HEK293T (cell line): ENCODE data around the gene MAST3.

Experiments used
- CTCF ChIA-PET: fragments of 350-600 bp; formaldehyde crosslinking; extraction: SDS; loops from one replicate; lab custom pipeline; 2021; ENCODE audit warnings: antibody characterized with exemption, inconsistent platforms; lab: Yijun Ruan, JAX
- POLR2A ChIA-PET: fragments of 350-600 bp; formaldehyde crosslinking; extraction: SDS; loops from one replicate; lab custom pipeline; 2020; ENCODE audit warnings: antibody characterized with exemption, inconsistent platforms; lab: Yijun Ruan, JAX
- DNase-seq: peaks from one replicate; pipeline ENCODE4 v3.0.0; 2012; ENCODE audit warnings: mixed read lengths; ENCODE audit errors: extremely low spot score
- ARNT ChIP-seq: fragments of 450-650 bp; IDR thresholded peaks from 2 replicates; pipeline ENCODE4 v1.6.1; 2017; ENCODE audit warnings: mild to moderate bottlenecking
- BHLHE40 ChIP-seq: fragments of 450-650 bp; IDR thresholded peaks from 2 replicates; pipeline ENCODE4 v1.6.1; 2016; ENCODE audit warnings: mild to moderate bottlenecking, moderate library complexity, borderline replicate concordance
- CTBP1 ChIP-seq: fragments of 450-650 bp; IDR thresholded peaks from 2 replicates; pipeline ENCODE4 v1.6.1; 2016; ENCODE audit warnings: borderline replicate concordance
- ELF4 ChIP-seq: fragments of 450-650 bp; IDR thresholded peaks from 2 replicates; pipeline ENCODE4 v1.6.1; 2017; ENCODE audit warnings: antibody characterized with exemption
- FOXA1 ChIP-seq: fragments of 450-650 bp; IDR thresholded peaks from 2 replicates; pipeline ENCODE4 v1.6.1; 2016; ENCODE audit warnings: mild to moderate bottlenecking
- FOXK2 ChIP-seq: fragments of 450-650 bp; IDR thresholded peaks from 2 replicates; pipeline ENCODE4 v1.6.1; 2016; ENCODE audit warnings: mild to moderate bottlenecking
- FOXM1 ChIP-seq: fragments of 450-650 bp; IDR thresholded peaks from 2 replicates; pipeline ENCODE4 v1.6.1; 2017; ENCODE audit warnings: mild to moderate bottlenecking, borderline replicate concordance
- HDGF ChIP-seq: fragments of 450-650 bp; IDR thresholded peaks from 2 replicates; pipeline ENCODE4 v1.6.1; 2017; ENCODE audit warnings: antibody characterized with exemption, borderline replicate concordance
- L3MBTL2 ChIP-seq: fragments of 450-650 bp; conservative IDR thresholded peaks from 2 replicates; pipeline ENCODE4 v1.6.1; 2016; ENCODE audit warnings: mild to moderate bottlenecking
- LEF1 ChIP-seq: fragments of 450-650 bp; IDR thresholded peaks from 2 replicates; pipeline ENCODE4 v1.6.1; 2017; ENCODE audit warnings: mild to moderate bottlenecking, borderline replicate concordance
- NFRKB ChIP-seq: fragments of 450-650 bp; IDR thresholded peaks from 2 replicates; pipeline ENCODE4 v1.6.1; 2016; ENCODE audit warnings: mild to moderate bottlenecking, moderate library complexity
- SP1 ChIP-seq: fragments of 450-650 bp; IDR thresholded peaks from 2 replicates; pipeline ENCODE4 v1.6.1; 2017
- SUZ12 ChIP-seq: fragments of 450-650 bp; IDR thresholded peaks from 2 replicates; pipeline ENCODE4 v1.6.1; 2016; ENCODE audit warnings: mild to moderate bottlenecking
- TARDBP ChIP-seq: fragments of 450-650 bp; IDR thresholded peaks from 2 replicates; pipeline ENCODE4 v1.6.1; 2016
- ZNF384 ChIP-seq: fragments of 450-650 bp; IDR thresholded peaks from 2 replicates; pipeline ENCODE4 v1.6.1; 2016
- TF ChIP-seq, protein P1 (sequence below): fragments of 450-650 bp; IDR thresholded peaks from 2 replicates; pipeline ENCODE4 v1.6.1; 2016

Gene MAST3

DNA sequence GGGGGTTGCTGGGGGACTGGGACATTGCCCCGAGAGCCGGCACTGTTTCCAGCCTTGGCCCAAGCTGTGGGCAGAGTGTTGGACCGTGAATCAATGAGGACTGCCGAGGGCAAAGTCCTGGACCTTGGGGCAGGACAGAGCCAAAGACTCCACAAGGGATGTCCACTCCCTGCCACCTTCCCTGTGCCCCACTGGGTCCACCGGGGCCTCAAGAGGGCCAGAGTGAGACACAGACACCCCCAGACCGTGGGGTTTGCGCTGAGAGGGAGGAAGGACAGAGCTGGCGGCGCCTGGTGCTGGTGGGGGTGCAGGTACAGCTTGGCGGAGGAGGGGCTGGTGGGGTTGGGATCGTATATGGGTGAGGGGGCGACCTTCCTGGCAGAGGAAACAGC is 11.8 kb downstream of the MAST3 start:
- TF ChIP-seq BHLHE40 (no peak), L3MBTL2 (no peak), FOXK2 (no peak), TARDBP (no peak), CTBP1 (no peak), ELF4 (no peak), ARNT (no peak), SP1 (no peak), SUZ12 (no peak), NFRKB (no peak), FOXA1 (no peak), LEF1 (no peak), HDGF (no peak)
- TF ChIP-seq, protein P1, sequence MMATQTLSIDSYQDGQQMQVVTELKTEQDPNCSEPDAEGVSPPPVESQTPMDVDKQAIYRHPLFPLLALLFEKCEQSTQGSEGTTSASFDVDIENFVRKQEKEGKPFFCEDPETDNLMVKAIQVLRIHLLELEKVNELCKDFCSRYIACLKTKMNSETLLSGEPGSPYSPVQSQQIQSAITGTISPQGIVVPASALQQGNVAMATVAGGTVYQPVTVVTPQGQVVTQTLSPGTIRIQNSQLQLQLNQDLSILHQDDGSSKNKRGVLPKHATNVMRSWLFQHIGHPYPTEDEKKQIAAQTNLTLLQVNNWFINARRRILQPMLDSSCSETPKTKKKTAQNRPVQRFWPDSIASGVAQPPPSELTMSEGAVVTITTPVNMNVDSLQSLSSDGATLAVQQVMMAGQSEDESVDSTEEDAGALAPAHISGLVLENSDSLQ = no peak
- no peak for DNase-seq
- ChIA-PET POLR2A (interaction anchor here (1.1 to 1.7 kb wide), 4 partner anchors 10 to 172 kb away, joined by 3 to 6 read pairs (median 4); partner anchors contain the start of genes JUND and MPV17L2), CTCF (interaction anchor here (0.6 to 1.1 kb wide), 3 partner anchors 8 to 50 kb away, joined by 3 read pairs; no protein-coding TSS in a partner anchor)

DNA sequence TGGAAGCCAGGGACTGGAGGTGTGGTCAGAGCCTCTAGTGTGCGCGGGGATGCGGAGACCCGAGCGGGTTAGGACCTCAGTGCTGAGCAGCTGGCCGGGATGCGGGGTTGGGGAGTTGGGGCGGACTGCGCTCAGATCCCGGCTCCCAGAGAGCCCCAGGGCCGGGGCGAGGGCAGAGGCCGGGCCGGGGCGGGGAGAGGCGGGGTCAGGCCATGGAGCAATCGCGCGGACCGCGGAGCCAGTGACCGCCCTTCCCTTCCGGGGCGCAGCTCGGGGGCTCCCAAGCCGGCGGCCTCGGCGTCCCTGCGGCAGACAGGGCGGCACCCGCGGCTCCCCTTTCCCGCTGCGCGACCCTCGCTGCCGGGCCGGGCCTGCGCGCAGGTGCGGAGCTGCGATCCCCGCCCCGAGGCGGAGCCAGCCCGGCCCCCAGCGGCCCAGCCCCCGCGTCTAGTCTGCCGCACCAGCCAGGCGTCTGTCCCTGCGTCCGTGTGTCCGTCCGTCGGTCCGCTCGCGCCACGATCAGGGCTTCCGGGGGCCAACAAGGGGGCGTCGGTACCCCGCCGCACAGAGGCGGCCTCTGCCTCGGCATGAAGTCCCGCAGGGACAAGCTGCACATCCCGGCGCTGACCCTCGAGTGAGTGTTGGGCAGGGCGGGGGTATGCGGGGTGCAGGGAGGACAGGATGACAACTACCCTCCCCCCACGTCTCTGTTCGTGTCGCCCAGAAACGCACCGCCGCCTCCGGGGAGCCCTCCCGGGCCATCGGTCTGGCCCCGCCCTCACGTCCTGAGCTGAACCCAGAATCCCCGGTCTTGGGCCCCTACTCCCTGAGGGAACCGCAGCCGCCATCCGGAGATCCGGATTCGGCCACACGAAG is 12.4 kb downstream of the MAST3 start:
- ChIA-PET POLR2A (interaction anchor here (1.4 to 1.7 kb wide), 4 partner anchors 8 to 171 kb away, joined by 3 to 6 read pairs (median 4); partner anchors contain the start of gene JUND), CTCF (interaction anchor here (0.6 to 1.1 kb wide), 3 partner anchors 8 to 58 kb away, joined by 3 to 8 read pairs (median 3); no protein-coding TSS in a partner anchor)
- peak; percentile 39 for DNase-seq
- TF ChIP-seq L3MBTL2 (no peak), NFRKB (no peak), ZNF384 (no peak)
- TF ChIP-seq, protein P1 = no peak

DNA sequence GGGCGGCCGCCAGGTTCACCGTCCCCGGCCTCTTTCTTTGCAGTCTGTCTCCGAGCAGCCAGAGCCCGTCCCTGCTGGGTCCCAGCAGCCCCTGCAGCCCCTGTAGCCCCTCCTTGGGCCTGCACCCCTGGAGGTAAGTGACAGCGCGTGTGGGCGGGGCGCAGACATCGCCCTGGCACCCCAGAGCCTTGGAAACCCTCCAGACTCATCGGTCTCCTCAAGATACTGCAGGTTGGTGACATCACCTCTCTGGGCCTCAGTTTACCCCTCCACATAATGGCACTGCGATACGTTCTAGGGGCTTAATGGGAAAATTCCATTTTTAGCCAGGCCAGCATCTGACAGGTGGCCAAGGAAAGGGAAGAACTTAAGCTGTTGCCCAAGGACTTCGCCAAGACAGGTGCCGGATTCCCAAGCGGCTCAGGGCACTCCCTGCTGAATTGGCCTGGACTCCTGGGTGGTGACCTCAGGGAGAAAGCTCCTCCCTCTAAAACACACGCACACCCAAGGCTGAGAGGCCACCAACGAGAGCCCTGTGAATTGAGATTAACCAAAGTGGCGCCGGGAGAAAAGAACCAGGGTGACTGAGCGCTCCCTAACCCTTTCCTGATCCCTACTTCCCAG is 13.1 kb downstream of the MAST3 start:
- CTCF ChIA-PET = interaction anchor here (0.6 to 1.1 kb wide), 4 partner anchors 18 to 82 kb away, joined by 3 to 8 read pairs (median 5); partner anchors contain the start of gene MPV17L2
- TF ChIP-seq ZNF384 (no peak), ELF4 (no peak), SP1 (no peak)
- POLR2A ChIA-PET = interaction anchor here (1.4 to 1.7 kb wide), 4 partner anchors 9 to 171 kb away, joined by 3 to 6 read pairs (median 4); partner anchors contain the start of gene JUND
- no peak for DNase-seq

DNA sequence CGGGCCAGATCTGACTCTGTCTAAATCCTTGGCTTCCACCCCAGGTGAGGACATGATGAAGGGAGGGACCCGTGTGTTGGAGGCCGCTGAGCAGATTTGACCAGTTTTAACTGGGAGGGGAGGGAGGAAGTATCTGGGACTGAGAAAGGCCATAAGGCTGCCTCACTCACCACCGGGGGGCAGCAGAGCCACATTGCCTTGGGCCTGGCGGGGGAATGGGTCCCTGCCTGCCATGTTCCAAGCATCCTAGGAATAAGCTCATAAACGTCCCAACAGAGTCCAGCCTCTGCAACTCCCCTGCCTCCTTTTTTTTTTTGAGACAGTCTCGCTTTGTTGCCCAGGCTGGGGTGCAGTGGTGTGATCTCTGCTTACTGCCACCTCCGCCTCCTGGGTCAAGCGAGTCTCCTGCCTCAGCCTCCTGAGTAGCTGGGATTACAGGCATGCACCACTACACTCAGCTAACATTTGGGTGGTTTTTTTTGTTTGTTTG is 15.5 kb downstream of the MAST3 start:
- ChIA-PET POLR2A (no interaction called here), CTCF (interaction anchor here (0.6 to 1.3 kb wide), 25 partner anchors 8 to 834 kb away, joined by 3 to 14 read pairs (median 4); partner anchors contain the start of gene PIK3R2)
- DNase-seq = peak; percentile 84
- TF ChIP-seq FOXM1 = no peak
- no peak for TF ChIP-seq HDGF
- no peak for TF ChIP-seq ARNT
- no peak for TF ChIP-seq NFRKB
- no peak for TF ChIP-seq SUZ12
- TF ChIP-seq SP1 = no peak
- no peak for TF ChIP-seq TARDBP
- TF ChIP-seq FOXK2 = no peak
- no peak for TF ChIP-seq BHLHE40

DNA sequence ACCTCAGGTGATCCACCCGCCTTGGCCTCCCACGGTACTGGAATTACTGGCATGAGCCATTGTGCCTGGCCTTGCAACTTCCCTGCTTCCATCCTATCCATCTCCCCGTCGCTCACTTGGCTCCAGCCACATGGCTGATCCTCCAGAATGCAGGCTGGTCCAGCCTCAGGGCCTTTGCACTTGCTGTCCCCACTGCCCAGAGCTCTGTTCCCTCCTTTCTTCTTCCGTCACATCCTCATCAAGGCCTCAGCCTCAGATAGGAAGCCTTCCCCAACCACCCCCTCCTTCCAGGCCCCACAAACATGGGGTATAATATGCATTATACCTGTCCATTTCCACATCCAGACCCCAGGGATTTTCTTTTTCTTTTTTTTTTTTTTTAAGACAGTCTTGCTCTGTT is 16.2 kb downstream of the MAST3 start:
- DNase-seq = no peak
- TF ChIP-seq HDGF (no peak), ARNT (no peak), FOXK2 (no peak), NFRKB (no peak), TARDBP (no peak), ZNF384 (no peak), LEF1 (no peak), FOXA1 (no peak), L3MBTL2 (no peak), BHLHE40 (no peak)
- TF ChIP-seq, protein P1 = no peak
- ChIA-PET POLR2A (no interaction called here), CTCF (interaction anchor here (0.8 to 1.3 kb wide), 8 partner anchors 12 to 110 kb away, joined by 3 to 12 read pairs (median 5); no protein-coding TSS in a partner anchor)

DNA sequence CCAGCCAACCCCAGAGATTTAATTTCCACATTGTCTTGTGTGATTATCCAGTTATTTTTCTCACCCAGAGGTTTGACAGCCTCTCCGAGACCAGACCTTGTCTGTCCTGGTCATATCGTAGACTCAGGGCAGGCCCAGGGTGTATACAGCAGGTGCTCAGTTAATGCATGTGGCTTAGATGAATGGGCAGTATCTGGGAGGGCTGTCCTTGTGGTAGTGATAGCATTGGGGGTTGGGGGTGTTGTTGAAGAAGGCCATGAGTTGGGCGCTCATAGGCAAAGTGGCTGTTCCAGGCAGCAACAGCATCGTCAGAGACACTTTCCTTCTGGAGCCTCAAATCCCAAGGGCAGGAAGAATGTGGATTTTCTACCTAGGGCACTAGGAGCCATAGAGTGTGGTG is 16.9 kb downstream of the MAST3 start:
- no peak for DNase-seq
- ChIA-PET CTCF (interaction anchor here (1.3 kb wide), 1 partner anchor 18 kb away, joined by 5 read pairs; no protein-coding TSS in a partner anchor), POLR2A (no interaction called here)
- no peak for TF ChIP-seq FOXM1
- no peak for TF ChIP-seq FOXA1
- TF ChIP-seq SUZ12 = no peak
- no peak for TF ChIP-seq ELF4
- TF ChIP-seq SP1 = no peak
- TF ChIP-seq ZNF384 = no peak
- no peak for TF ChIP-seq L3MBTL2
